Sigmoid colon (tissue), 3 donors: ENCODE results near the gene IKZF1.

Experiments
- POLR2A ChIP-seq, 2 donors: fragments of 450-650 bp; IDR thresholded peaks; one replicate each; pipeline ENCODE4 v1.6.1; 2016; ENCODE audit warnings: antibody characterized with exemption in 2 of 2, mild to moderate bottlenecking in 2 of 2, moderate library complexity in 2 of 2
- TF ChIP-seq, protein P1 (sequence below), 4 experiments: fragments of 450-650 bp in 3 of 4; fragments of 200-600 bp in 1 of 4; IDR thresholded peaks; one replicate each; pipeline ENCODE4 v1.5.1; 2016 to 2019; ENCODE audit warnings: antibody characterized with exemption in 4 of 4, mild to moderate bottlenecking in 3 of 4, moderate library complexity in 2 of 4

DNA sequence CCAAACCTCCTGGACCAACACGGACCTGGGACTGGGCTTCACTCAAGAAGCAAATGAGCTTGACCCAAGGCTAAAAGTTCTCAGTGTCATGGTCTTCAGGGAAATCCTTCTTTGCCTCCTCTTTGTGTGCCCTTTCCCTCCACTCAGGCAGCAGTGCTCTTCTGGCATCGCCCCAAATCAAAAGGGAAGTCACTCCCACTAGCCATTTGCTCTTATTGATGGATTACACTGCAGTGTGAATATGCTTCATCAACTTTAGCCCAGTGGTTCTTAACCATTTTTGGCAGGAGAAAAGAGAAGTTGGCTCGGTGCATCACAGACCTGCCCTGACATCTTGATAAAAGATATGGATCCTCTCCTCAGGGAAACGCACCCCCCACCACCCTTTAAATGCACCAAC lies 19.2 kb upstream of the IKZF1 start:
- TF ChIP-seq POLR2A (IDR thresholded peaks at IDR 0.05) = no peak
- TF ChIP-seq, protein P1, sequence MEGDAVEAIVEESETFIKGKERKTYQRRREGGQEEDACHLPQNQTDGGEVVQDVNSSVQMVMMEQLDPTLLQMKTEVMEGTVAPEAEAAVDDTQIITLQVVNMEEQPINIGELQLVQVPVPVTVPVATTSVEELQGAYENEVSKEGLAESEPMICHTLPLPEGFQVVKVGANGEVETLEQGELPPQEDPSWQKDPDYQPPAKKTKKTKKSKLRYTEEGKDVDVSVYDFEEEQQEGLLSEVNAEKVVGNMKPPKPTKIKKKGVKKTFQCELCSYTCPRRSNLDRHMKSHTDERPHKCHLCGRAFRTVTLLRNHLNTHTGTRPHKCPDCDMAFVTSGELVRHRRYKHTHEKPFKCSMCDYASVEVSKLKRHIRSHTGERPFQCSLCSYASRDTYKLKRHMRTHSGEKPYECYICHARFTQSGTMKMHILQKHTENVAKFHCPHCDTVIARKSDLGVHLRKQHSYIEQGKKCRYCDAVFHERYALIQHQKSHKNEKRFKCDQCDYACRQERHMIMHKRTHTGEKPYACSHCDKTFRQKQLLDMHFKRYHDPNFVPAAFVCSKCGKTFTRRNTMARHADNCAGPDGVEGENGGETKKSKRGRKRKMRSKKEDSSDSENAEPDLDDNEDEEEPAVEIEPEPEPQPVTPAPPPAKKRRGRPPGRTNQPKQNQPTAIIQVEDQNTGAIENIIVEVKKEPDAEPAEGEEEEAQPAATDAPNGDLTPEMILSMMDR (IDR thresholded peaks at IDR 0.05) = no peak
